KG1 (cell line): ENCODE measurements around the gene BAX.
A peak's percentile ranks its signal among the peaks of the same experiment; 100 is the strongest.

ENCODE experiments used
- DNase-seq: peaks from one replicate; lab custom pipeline; 2025; lab: John Stamatoyannopoulos, UW

BAX gene

GRCh38 chr19:48962029-48962848 is 7.6 kb downstream of the BAX start:
- DNase-seq, result peak; percentile 60

- DNase-seq, result no peak
Measured at GRCh38 chr19:48962849-48963165, 8.1 kb downstream of the BAX start.

GRCh38 chr19:48963371-48964204 is 8.9 kb downstream of the BAX start:
- no peak for DNase-seq

GRCh38 chr19:48964205-48965039 is 9.7 kb downstream of the BAX start:
- DNase-seq, result no peak

- peak; percentile 92 for DNase-seq
Measured at GRCh38 chr19:48965040-48965805, 10.5 kb downstream of the BAX start, which contains the start of gene FTL. Gene FTL, plus strand, starts transcription at chr19:48965309. Its CDS starts 199 bp downstream, at chr19:48965508.

- peak; percentile 52 for DNase-seq
Measured at GRCh38 chr19:48965806-48966540, 11.3 kb downstream of the BAX start.

- no peak for DNase-seq
Measured at GRCh38 chr19:48966541-48967345, 12.1 kb downstream of the BAX start.

- peak; percentile 26 for DNase-seq
Measured at GRCh38 chr19:48967346-48968178, 12.9 kb downstream of the BAX start.

- no peak for DNase-seq
Measured at GRCh38 chr19:48968179-48968661, 13.5 kb downstream of the BAX start.

GRCh38 chr19:48968813-48969218 is 14.1 kb downstream of the BAX start:
- DNase-seq, result no peak

GRCh38 chr19:48969276-48970138 is 14.8 kb downstream of the BAX start:
- no peak for DNase-seq

GRCh38 chr19:48970139-48970766 is 15.6 kb downstream of the BAX start:
- DNase-seq, result no peak

- DNase-seq, result peak; percentile 81
Measured at GRCh38 chr19:48970923-48971395, 16.3 kb downstream of the BAX start.

- peak; percentile 17 for DNase-seq
Measured at GRCh38 chr19:48975947-48976847, 21.5 kb downstream of the BAX start.

GRCh38 chr19:48977061-48977460 is 22.4 kb downstream of the BAX start:
- DNase-seq, result no peak

- no peak for DNase-seq
Measured at GRCh38 chr19:48982280-48982679, 27.6 kb downstream of the BAX start.
